GM21786 (cell line): ENCODE measurements around the gene C3orf85.

Experiments used
- ATAC-seq: cut with Tn5 transposase; IDR thresholded peaks from one replicate; pipeline ENCODE4 v1.9.1; 2021; ENCODE audit not compliant: unreplicated experiment

Gene C3orf85

GRCh38 chr3:109149078-109149477 is 12.6 kb downstream of the C3orf85 start:
- no peak for ATAC-seq

GRCh38 chr3:109152320-109152719 is 15.8 kb downstream of the C3orf85 start:
- ATAC-seq: no peak

GRCh38 chr3:109154979-109155378 is 18.5 kb downstream of the C3orf85 start:
- ATAC-seq: no peak

GRCh38 chr3:109155828-109156227 is 19.3 kb downstream of the C3orf85 start:
- ATAC-seq: no peak

- ATAC-seq: no peak
These were observed 25.1 kb downstream of the C3orf85 start for GRCh38 chr3:109161487-109162123.

- ATAC-seq: no peak
These were observed 29.4 kb downstream of the C3orf85 start for GRCh38 chr3:109165905-109166304.

GRCh38 chr3:109171479-109171878 is 35.0 kb downstream of the C3orf85 start:
- ATAC-seq: no peak

GRCh38 chr3:109175411-109175810 is 38.9 kb downstream of the C3orf85 start:
- no peak for ATAC-seq

- no peak for ATAC-seq
These were observed 40.2 kb downstream of the C3orf85 start for GRCh38 chr3:109176726-109177125.

GRCh38 chr3:109177908-109178307 is 41.4 kb downstream of the C3orf85 start:
- no peak for ATAC-seq

GRCh38 chr3:109178708-109179107 is 42.2 kb downstream of the C3orf85 start:
- ATAC-seq: no peak

- no peak for ATAC-seq
These were observed 48.2 kb downstream of the C3orf85 start for GRCh38 chr3:109184726-109185125.

- ATAC-seq: no peak
These were observed 50.9 kb downstream of the C3orf85 start for GRCh38 chr3:109187390-109187789.

GRCh38 chr3:109188741-109189140 is 52.2 kb downstream of the C3orf85 start:
- ATAC-seq: no peak

GRCh38 chr3:109191421-109191820 is 54.9 kb downstream of the C3orf85 start:
- no peak for ATAC-seq

GRCh38 chr3:109195815-109196214 is 59.3 kb downstream of the C3orf85 start:
- ATAC-seq: no peak
